NT2/D1 (cell line): Measurements from ENCODE around the gene WEE2.

Experiments used
- YY1 ChIP-seq: IDR thresholded peaks from 2 replicates; pipeline ENCODE4 v1.6.1; 2011; ENCODE audit not compliant: insufficient read length, insufficient read depth
- ZNF274 ChIP-seq: IDR thresholded peaks from 2 replicates; pipeline ENCODE4 v1.6.1; 2011; ENCODE audit warnings: mild to moderate bottlenecking, low read depth, low read length

- TF ChIP-seq YY1 (no peak), ZNF274 (no peak)
These were observed 68.2 kb downstream of the WEE2 start, which contains the start of gene TAS2R4 for GRCh38 chr7:141776374-141776773.
